Chondrocyte (in vitro differentiated cells): Measurements from ENCODE around the gene NUP210. TPM values are rescaled to one million over a fixed set of nuclear protein-coding genes. Genes with fewer than 3 reads are reported as not detected.
A peak's percentile ranks its signal among the peaks of the same experiment; 100 is the strongest.

ENCODE experiments used
- DNase-seq: peaks from one replicate; pipeline ENCODE4 v3.0.0; 2021; ENCODE audit warnings: mixed read lengths, low spot score
- H3K27ac Mint-ChIP-seq: one replicate; pipeline ENCODE4 v1.8.0; 2021; ENCODE audit warnings: mild to moderate bottlenecking, moderate library complexity, mixed read lengths; ENCODE audit not compliant: unreplicated experiment
- H3K27me3 Mint-ChIP-seq: 2 replicates; pipeline ENCODE4 v1.8.0; 2021; ENCODE audit warnings: low read depth, mixed read lengths
- H3K36me3 Mint-ChIP-seq: 2 replicates; pipeline ENCODE4 v1.8.0; 2021; ENCODE audit warnings: low read depth, mixed read lengths
- H3K4me1 Mint-ChIP-seq: 2 replicates; pipeline ENCODE4 v1.8.0; 2021; ENCODE audit warnings: low read depth, mild to moderate bottlenecking, mixed read lengths
- H3K4me3 Mint-ChIP-seq: one replicate; pipeline ENCODE4 v1.8.0; 2021; ENCODE audit warnings: mild to moderate bottlenecking, moderate library complexity, mixed read lengths; ENCODE audit not compliant: unreplicated experiment
- H3K9me3 Mint-ChIP-seq: 2 replicates; pipeline ENCODE4 v1.8.0; 2021; ENCODE audit warnings: low read depth, mixed read lengths
- total RNA-seq: library from RNA; stranded (reverse); gene quantifications from 3 replicates; pipeline ENCODE4 v1.2.1, GENCODE V29; 2021
- TF ChIP-seq, protein P1 (sequence below): fragments of 200-600 bp; sonication (generic); IDR thresholded peaks from 2 replicates; pipeline ENCODE4 v1.5.0; 2021; ENCODE audit warnings: antibody characterized with exemption, mild to moderate bottlenecking, moderate library complexity

Gene NUP210
- total RNA-seq, 1 donor from 2014 or later: 0.72 TPM

GRCh38 chr3:13414040-13414729, 5.9 kb downstream of the NUP210 start:
- Mint-ChIP-seq H3K4me1 (no peaks in the 10 kb centered on the region), H3K27ac (no peak overlapping the region), H3K27me3 (no peaks in the 10 kb centered on the region), H3K4me3 (no peak overlapping the region), H3K36me3 (peaks cover 1% of the 10 kb centered on the region), H3K9me3 (no peaks in the 10 kb centered on the region)
- TF ChIP-seq, protein P1, sequence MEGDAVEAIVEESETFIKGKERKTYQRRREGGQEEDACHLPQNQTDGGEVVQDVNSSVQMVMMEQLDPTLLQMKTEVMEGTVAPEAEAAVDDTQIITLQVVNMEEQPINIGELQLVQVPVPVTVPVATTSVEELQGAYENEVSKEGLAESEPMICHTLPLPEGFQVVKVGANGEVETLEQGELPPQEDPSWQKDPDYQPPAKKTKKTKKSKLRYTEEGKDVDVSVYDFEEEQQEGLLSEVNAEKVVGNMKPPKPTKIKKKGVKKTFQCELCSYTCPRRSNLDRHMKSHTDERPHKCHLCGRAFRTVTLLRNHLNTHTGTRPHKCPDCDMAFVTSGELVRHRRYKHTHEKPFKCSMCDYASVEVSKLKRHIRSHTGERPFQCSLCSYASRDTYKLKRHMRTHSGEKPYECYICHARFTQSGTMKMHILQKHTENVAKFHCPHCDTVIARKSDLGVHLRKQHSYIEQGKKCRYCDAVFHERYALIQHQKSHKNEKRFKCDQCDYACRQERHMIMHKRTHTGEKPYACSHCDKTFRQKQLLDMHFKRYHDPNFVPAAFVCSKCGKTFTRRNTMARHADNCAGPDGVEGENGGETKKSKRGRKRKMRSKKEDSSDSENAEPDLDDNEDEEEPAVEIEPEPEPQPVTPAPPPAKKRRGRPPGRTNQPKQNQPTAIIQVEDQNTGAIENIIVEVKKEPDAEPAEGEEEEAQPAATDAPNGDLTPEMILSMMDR: no peak
- peak; percentile 54 for DNase-seq

DNA sequence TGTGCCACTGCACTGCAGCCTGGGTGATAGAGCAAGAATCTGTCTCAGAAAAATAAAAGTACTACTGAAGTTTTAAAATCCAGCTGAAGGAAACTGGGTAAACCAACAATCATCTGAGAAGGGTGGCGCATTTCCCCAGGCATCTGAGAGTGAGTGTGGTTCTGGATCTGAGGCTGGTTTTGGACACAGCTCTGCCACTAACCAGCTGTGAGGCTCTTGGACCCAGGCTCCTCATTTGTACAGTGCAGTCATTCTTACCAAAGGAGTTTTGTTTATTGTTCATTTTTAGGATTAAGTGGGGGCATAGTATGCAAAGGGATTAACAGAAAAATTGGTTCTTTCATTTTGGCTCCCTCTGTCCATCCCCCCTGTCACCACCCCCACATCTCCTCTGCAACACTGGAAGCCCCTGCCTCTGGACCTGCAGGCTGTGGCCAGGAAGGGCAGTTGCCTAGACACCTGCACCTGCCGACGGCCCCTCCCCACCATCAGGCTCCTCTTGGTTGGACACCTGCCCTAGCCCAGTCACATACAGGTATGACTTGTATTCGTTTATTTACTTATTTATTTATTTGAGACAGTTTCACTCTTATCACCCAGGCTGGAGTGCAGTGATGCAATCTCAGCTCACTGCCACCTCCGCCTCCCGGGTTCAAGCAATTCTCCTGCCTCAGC, 8.8 kb downstream of the NUP210 start:
- H3K4me3 Mint-ChIP-seq: no peak overlapping the region
- H3K27me3 Mint-ChIP-seq: peaks cover 2% of the 10 kb centered on the region
- H3K36me3 Mint-ChIP-seq: peaks cover 3% of the 10 kb centered on the region
- peaks cover 12% of the 10 kb centered on the region for H3K9me3 Mint-ChIP-seq
- no peak overlapping the region for H3K27ac Mint-ChIP-seq
- TF ChIP-seq, protein P1: no peak
- peak; percentile 63 for DNase-seq
- no peaks in the 10 kb centered on the region for H3K4me1 Mint-ChIP-seq

DNA sequence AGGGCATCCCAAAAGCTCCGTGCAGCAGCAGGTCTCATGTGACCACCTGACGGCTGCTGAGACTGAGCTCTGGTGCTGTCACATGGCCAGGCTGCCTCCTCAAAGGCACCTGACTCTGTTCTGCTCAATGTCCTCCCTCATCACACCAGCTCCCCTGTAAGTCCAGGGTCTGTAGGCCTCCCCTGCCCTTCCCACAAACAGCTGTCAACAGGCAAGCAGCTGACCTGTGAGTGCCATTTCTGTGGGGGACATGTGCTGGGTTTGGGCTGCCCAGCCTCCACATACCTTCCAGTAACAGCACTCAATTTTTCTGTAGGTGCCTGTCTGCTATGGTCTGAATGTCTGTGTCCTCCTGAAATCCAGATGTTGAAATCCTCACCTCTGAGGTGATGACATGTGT, 11.2 kb downstream of the NUP210 start:
- TF ChIP-seq, protein P1: no peak
- H3K4me3 Mint-ChIP-seq: no peak overlapping the region
- H3K9me3 Mint-ChIP-seq: peaks cover 12% of the 10 kb centered on the region
- peaks cover 2% of the 10 kb centered on the region for H3K36me3 Mint-ChIP-seq
- peak; percentile 34 for DNase-seq
- peaks cover 2% of the 10 kb centered on the region for H3K27me3 Mint-ChIP-seq
- no peaks in the 10 kb centered on the region for H3K4me1 Mint-ChIP-seq
- no peak overlapping the region for H3K27ac Mint-ChIP-seq

- TF ChIP-seq, protein P1: no peak
- no peaks in the 10 kb centered on the region for H3K4me1 Mint-ChIP-seq
- H3K27me3 Mint-ChIP-seq: peaks cover 2% of the 10 kb centered on the region
- H3K4me3 Mint-ChIP-seq: no peak overlapping the region
- peaks cover 2% of the 10 kb centered on the region for H3K36me3 Mint-ChIP-seq
- DNase-seq: peak; percentile 6
- no peak overlapping the region for H3K27ac Mint-ChIP-seq
- peaks cover 12% of the 10 kb centered on the region for H3K9me3 Mint-ChIP-seq
These were observed 12.2 kb downstream of the NUP210 start for GRCh38 chr3:13407926-13408325.

- H3K36me3 Mint-ChIP-seq: peaks cover 2% of the 10 kb centered on the region
- H3K27ac Mint-ChIP-seq: no peak overlapping the region
- DNase-seq: peak; percentile 4
- peaks cover 2% of the 10 kb centered on the region for H3K27me3 Mint-ChIP-seq
- H3K9me3 Mint-ChIP-seq: peaks cover 12% of the 10 kb centered on the region
- H3K4me1 Mint-ChIP-seq: no peaks in the 10 kb centered on the region
- TF ChIP-seq, protein P1: no peak
- H3K4me3 Mint-ChIP-seq: no peak overlapping the region
These were observed 12.6 kb downstream of the NUP210 start for GRCh38 chr3:13407475-13407874.
